Stimulated activated CD8-positive, alpha-beta memory T cell treated with anti-CD3 and anti-CD28 coated beads, Interleukin-15, amount 100 ng/mL, for 24 hours (primary cell): ENCODE data around the gene CCL19.

ENCODE experiments used
- DNase-seq: peaks from one replicate; pipeline ENCODE4 v3.0.0-alpha.2; 2020; ENCODE audit warnings: low read depth

The CCL19 gene

GRCh38 chr9:34694811-34695210, 3.7 kb upstream of the CCL19 start:
- DNase-seq = no peak

- DNase-seq = no peak
Measured at GRCh38 chr9:34693560-34693959, 2.5 kb upstream of the CCL19 start.

DNA sequence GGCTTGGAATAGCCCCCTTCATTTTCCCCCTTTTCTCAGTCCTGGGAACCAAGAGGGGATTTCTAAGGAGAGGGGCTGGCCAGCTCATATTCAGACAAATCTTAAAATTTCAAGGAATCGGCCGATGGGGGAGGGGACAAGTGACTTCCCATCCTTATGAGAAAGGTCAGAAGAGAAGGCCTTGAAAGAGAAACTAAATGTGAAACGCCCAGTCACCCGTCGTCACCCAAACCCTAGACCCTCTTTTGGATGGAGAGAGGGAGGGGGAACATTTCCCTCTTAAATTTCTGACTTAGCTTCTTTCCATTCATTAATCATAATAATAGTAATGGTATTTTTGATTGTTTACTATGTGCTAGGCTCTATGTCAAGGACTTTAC, 850 bp upstream of the CCL19 start:
- DNase-seq = no peak

DNA sequence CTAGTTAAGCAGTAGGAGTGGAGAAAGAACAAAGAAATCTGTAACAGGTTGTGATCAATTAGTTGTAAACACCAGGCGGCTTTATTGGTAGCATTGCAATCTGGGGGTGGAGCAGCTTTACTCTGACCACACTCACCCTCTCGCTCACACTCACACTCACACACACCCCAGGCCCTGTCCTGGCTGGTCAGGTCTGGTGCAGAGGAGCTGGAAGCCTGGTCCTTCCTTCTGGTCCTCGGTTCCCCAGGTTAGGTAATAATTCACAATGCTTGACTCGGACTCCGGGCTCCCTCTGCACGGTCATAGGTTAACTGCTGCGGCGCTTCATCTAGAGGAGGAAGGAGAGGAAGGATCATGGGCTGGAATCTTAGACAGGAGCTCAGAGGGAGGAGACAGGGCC, 1.6 kb downstream of the CCL19 start:
- DNase-seq = no peak

DNA sequence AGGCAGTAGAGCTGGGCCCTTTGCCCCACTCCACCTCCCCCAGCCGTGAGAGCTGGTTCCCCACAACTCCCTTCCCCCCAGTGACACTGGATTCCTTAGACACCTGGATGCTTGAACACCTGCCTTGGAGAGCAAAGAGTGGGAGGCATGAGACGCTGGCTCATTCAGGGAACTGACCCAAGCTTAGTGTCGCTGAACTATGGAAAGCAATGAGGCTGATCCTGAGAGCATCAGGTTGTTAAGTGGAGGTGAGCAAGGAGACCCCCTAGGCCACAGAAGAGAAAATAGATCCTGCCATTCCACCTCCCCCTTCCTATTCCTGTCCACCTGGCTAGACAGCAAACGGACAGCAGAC, 2.0 kb downstream of the CCL19 start:
- no peak for DNase-seq

- no peak for DNase-seq
Measured at GRCh38 chr9:34688329-34689115, 2.6 kb downstream of the CCL19 start.

- DNase-seq = no peak
Measured at GRCh38 chr9:34687276-34688030, 3.6 kb downstream of the CCL19 start.

DNA sequence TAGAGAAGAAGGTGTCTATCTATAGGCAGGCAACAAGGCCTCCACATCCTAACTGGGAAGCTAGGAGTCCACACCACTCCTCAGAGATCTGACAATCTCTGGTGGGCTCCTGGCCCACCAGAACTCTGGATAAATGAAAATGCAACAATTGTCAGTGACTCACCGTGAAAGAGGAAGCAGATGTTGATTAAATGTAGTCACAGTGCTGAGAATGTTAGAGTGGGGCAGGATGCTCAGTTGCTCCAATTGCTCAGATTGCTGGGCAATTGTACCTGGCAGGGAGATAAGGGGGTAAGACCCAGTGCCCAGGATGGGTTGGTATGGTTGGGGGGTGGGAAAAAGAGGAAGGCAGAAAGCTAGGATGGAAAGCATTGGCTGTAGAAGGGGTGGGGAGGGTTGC, 4.3 kb downstream of the CCL19 start:
- DNase-seq = no peak

DNA sequence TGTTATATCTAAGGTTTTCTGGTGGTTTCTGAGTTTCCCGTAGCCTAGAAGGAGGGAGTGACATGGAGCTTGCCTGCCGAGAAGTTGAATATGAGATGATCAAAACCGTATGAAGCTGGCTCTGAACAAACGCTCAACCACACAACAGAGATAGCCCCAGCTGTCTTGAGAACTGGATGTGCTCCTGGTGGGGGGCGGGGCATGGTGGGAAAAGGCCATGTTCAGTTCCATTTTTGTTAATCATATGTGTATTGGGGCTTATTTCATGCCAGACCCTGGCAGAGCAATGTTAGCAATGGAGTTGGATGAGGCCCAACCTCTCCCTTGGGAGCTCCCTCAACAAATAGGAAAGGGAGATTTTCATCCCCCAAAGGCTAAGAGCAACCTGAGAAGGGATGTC, 4.8 kb downstream of the CCL19 start:
- no peak for DNase-seq

DNA sequence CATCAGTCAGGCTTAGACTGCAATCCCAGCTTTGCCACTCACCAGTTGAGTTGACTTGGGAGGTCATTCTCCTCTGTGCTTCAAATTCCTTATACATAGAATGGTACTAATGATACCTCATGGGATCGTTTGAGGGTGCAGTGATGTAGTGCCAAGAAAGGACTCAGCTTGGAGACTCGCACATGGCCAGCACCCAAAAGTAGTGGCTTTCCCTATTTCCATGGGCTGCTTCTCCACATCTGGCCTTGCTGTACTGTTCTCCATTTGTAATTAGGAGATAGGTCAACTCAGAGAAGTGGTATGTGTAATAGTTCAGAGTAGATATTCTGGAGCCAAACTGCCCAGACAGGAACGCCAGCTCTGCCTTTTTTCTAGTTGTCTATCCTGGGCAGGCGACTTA, 5.5 kb downstream of the CCL19 start:
- no peak for DNase-seq

- no peak for DNase-seq
Measured at GRCh38 chr9:34684816-34685215, 6.3 kb downstream of the CCL19 start.

DNA sequence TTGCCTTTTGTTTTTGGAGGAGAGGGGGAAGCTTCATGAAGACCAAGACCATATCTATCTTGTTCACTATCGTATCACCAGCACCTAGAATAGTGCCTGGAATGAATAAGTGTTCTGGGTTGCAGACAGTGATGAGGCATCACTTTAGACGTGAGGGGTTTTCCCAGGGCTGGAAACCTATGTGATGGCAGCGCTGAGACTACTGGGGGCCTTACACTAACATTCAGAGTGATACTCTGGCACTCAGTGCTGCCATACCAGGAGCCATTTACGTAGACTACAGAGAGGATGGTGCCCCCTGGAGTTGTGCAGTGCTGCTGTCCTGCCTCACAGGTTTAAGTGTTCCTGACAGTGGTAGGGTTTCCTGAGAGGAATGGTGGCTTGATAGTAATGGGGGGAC, 6.9 kb downstream of the CCL19 start:
- DNase-seq = no peak

DNA sequence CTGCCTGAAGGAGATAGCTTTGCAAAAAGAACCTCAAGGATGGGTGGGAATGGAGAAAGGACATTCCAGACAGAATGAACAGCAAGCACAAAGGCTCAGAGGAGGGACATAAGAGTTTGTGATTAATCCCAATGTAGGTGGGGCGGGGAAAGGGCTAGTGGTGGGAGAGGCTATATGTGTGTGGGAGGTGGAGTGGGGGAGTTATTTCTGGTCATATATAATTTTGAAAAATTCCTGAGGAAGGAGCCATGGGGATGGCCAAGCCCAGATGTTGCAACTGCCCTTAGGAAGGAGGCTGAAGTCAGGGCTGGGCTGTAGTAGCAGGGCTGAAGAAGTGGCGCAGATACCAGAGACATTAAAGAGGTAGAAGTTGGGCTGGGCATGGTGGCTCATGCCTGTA, 15.2 kb downstream of the CCL19 start:
- DNase-seq = no peak

GRCh38 chr9:34675048-34675714, 15.9 kb downstream of the CCL19 start:
- DNase-seq = no peak

- no peak for DNase-seq
Measured at GRCh38 chr9:34674440-34674839, 16.6 kb downstream of the CCL19 start.

DNA sequence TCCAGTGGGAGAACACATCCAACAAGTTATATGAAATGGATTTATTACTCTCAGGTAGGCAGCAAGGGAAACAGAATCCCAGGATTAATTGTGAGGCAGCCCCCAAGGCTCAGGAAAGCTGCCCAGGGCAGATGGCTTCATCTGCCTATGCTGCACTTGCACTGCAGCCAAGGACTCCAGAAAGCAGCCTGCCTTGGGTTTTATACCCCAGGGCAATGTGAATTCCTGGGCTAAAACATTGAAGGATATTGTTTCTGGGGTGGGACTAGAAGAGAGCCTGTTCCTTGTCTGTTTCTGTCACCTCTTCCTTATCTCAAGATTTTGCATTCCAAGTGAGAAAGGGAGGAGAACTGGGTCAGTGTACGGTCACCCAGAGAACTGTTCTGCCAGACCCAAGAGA, 19.8 kb downstream of the CCL19 start:
- DNase-seq = no peak

DNA sequence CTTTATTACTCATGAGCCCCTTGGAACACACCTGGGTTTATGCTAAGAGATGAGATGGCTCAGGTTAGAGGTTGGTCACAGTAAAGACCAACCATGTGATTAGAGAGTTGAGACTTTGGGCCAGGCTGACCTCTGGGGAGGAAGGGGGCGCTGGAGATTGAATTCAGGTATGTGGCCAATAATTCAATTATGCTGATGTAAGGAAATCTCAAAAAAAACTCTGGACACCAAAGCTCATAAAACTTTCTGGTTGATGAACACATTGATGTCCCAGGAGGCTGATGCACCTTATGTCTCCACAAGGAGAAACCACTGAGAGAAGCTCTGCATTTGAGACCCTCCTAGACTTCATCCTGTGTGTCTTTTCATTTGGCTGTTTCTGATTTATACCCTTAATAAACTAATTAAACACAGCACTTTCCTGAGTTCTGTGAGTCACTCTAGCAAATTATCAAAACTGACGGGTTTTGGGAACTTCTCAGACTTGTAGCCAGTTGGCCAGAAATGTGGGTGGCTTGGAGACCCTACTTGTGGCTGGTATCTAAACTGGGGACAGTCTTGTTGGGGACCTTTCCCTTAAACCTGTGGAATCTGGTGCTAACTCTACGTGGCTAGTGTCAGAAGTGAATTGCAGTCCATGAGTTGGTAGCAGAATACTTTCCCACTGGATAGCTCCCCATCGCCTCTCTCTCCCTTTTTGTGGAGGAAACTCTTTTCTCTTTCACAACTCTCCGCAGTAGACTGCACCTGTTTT, 21.1 kb downstream of the CCL19 start:
- DNase-seq = no peak

DNA sequence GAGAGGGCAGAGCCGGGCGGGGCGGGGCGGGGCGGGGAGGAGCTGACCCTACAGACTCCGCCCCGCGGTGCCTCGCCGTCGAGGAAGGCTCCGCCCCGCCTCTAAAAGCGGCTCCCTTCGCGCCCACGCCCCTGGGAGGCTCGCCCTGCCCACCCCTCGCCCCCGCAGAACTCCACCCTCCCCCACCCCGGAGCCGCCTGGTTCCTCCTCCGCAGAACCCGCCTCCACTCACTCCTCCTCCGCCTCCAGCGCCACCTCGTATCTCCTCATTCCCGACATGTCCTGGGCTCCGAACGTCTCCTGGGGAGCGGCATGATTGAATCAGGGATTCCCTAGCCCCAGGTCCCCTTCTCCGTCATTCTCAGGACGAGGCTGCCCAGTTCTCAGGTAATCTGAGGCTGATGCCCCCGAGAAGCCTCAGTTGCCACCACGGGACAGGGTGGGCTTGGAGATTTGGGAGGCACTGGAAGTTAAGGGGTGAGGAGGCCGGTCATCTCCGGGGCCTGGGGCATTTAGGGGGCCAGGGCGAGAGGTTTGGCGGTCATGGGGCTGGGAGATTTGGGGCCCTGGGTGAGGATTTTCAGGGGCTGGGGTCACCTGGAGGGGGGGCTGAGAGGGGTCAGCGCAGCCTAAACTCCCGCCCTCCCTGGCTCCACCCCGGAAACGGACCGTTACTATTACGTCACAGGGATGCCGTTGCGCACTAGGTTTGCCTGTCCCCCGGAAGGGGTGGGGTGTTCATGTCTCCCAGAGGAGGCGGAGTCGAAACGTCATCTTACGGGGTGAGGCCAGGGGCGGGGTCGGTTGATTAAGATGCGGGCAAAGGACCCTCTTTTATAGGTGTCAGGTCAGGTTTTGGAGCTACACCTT, 25.5 kb downstream of the CCL19 start:
- DNase-seq = peak; percentile 61

GRCh38 chr9:34665067-34665380, 26.1 kb downstream of the CCL19 start:
- no peak for DNase-seq

GRCh38 chr9:34664281-34665066, 26.6 kb downstream of the CCL19 start:
- peak; percentile 34 for DNase-seq

DNA sequence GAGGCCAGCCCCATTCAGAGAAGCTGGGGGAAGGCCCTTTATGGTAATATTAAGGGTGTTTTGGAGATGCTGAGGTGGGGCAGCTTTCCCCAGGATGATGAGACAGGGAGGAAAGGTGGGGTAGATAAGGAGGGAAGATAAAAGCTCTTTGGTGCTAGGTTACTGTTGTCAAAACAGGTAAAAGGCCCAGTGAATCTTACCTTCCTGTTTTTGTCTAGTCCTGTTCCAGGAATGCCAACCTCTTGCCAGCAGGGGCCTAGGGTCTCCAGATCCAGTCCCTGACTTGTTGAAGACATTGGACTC, 27.8 kb downstream of the CCL19 start:
- DNase-seq = no peak
